ENCODE measurements around the gene FOXP4.

- TF ChIP-seq CTCF (IDR thresholded peaks at IDR 0.05) (no peak), POLR2A (IDR thresholded peaks at IDR 0.05) (no peak)
These were observed 27.1 kb downstream of the FOXP4 start for GRCh38 chr6:41573276-41573675.

Measured in thyroid gland (tissue), 4 donors.